Sigmoid colon (tissue), 7 donors: ENCODE results near the gene HIBADH. TPM values are rescaled to one million over a fixed set of nuclear protein-coding genes. Genes with fewer than 3 reads are reported as not detected.

ENCODE experiments used
- DNase-seq: peaks from one replicate; pipeline ENCODE4 v3.0.0-alpha.2; 2019
- H3K27ac ChIP-seq, 4 donors: fragments of 200-600 bp; sonication (generic); one replicate each; pipeline ENCODE4 v1.5.1; 2016 to 2019; ENCODE audit warnings: mild to moderate bottlenecking in 1 of 4
- H3K27me3 ChIP-seq, 3 donors: fragments of 200-600 bp; sonication (generic); one replicate each; pipeline ENCODE4 v1.5.1; 2019; ENCODE audit warnings: mild to moderate bottlenecking in 1 of 3
- H3K36me3 ChIP-seq, 4 donors: fragments of 200-600 bp; sonication (generic); one replicate each; pipeline ENCODE4 v1.5.1; 2016 to 2019
- H3K4me1 ChIP-seq, 4 donors: fragments of 200-600 bp; sonication (generic); one replicate each; pipeline ENCODE4 v1.5.1; 2017 to 2019
- H3K4me3 ChIP-seq, 4 donors: fragments of 200-600 bp; sonication (generic); one replicate each; pipeline ENCODE4 v1.5.1; 2017 to 2019; ENCODE audit warnings: mild to moderate bottlenecking in 2 of 4, moderate library complexity in 1 of 4
- H3K9me3 ChIP-seq, 4 donors: fragments of 200-600 bp in 3 of 4; sonication (generic) in 3 of 4; one replicate each; pipeline versions ENCODE4 v1.5.1 to v1.6.1; 2013 to 2019
- EP300 ChIP-seq, 4 donors: sonication (generic); formaldehyde crosslinking; IDR thresholded peaks; one replicate each; pipeline ENCODE4 v1.6.1; 2017; ENCODE audit warnings: antibody characterized with exemption in 4 of 4
- POLR2A ChIP-seq, 2 donors: fragments of 450-650 bp; IDR thresholded peaks; one replicate each; pipeline ENCODE4 v1.6.1; 2016; ENCODE audit warnings: antibody characterized with exemption in 2 of 2, mild to moderate bottlenecking in 2 of 2, moderate library complexity in 2 of 2
- POLR2AphosphoS5 ChIP-seq, 4 donors: sonication (generic); formaldehyde crosslinking; IDR thresholded peaks; one replicate each; pipeline ENCODE4 v1.6.1; 2017; ENCODE audit warnings: antibody characterized with exemption in 4 of 4
- WGBS, 2 donors: extraction: QIAGEN DNeasy Blood & Tissue Kit; methylation state at CpG; one replicate each; pipeline ENCODE4 v1.1.7; 2013; 5-methylcytosine and 5-hydroxymethylcytosine counted together
- intact Hi-C: fragments of 100-400 bp; cut with DNase I; formaldehyde crosslinking; loops from one replicate; pipeline ENCODE4 v1.15.1; 2023
- polyA plus RNA-seq, 3 donors: library from polyadenylated mRNA; stranded (reverse); fragments of 200-250 nt; gene quantifications; one replicate each; pipeline ENCODE4 v1.2.3, GENCODE V29; 2013
- total RNA-seq, 4 donors: library from RNA; depleted of rRNA; stranded (reverse); fragments of >200 nt; gene quantifications; one replicate each; pipeline ENCODE4 v1.1.0, GENCODE V29; 2016
- TF ChIP-seq, protein P1 (sequence below), 4 experiments: fragments of 450-650 bp in 3 of 4; fragments of 200-600 bp in 1 of 4; IDR thresholded peaks; one replicate each; pipeline ENCODE4 v1.5.1; 2016 to 2019; ENCODE audit warnings: antibody characterized with exemption in 4 of 4, mild to moderate bottlenecking in 3 of 4, moderate library complexity in 2 of 4
- donor health status: healthy with polysubstance abuse.
- donor health status: Bipolar disorder and iron deficiency.
- donor health status: healthy.

Gene HIBADH
- total and polyA plus RNA-seq, 7 donors: 23.4 to 89.5 (median 63.5) TPM

DNA sequence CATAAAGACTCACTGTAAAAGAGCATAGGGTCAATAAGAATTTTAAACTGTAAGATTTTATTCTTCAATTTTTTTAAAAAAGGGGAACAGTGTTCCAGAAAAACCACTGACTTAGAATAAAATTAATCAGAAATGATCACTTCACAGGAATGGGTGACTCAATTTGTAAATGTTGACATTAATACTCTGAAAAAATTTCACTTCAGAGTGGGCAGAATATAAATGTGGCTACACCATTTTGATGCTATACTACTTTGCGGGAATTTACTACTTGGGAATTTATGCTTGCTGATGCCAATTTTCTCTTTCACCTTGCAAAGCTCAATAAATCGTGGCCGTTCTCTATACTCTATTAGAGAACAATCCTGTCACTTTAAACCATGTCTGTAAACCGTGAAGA lies 126.9 kb downstream of the HIBADH start:
- no peaks in the 10 kb centered on the region for H3K9me3 ChIP-seq
- no peak overlapping the region for H3K27ac ChIP-seq
- H3K36me3 ChIP-seq: peaks cover 2 to 16% (median 4%) of the 10 kb centered on the region in 4 donors
- no peaks in the 10 kb centered on the region for H3K4me1 ChIP-seq
- TF ChIP-seq EP300 (IDR thresholded peaks at IDR 0.05) (no peak), POLR2A (IDR thresholded peaks at IDR 0.05) (no peak), POLR2AphosphoS5 (IDR thresholded peaks at IDR 0.05) (no peak)
- TF ChIP-seq, protein P1, sequence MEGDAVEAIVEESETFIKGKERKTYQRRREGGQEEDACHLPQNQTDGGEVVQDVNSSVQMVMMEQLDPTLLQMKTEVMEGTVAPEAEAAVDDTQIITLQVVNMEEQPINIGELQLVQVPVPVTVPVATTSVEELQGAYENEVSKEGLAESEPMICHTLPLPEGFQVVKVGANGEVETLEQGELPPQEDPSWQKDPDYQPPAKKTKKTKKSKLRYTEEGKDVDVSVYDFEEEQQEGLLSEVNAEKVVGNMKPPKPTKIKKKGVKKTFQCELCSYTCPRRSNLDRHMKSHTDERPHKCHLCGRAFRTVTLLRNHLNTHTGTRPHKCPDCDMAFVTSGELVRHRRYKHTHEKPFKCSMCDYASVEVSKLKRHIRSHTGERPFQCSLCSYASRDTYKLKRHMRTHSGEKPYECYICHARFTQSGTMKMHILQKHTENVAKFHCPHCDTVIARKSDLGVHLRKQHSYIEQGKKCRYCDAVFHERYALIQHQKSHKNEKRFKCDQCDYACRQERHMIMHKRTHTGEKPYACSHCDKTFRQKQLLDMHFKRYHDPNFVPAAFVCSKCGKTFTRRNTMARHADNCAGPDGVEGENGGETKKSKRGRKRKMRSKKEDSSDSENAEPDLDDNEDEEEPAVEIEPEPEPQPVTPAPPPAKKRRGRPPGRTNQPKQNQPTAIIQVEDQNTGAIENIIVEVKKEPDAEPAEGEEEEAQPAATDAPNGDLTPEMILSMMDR (IDR thresholded peaks at IDR 0.05): no peak
- WGBS, 2 donors: 93 to 96% methylated on average over 4 of the region's 4 CpGs
- no peaks in the 10 kb centered on the region for H3K27me3 ChIP-seq
- H3K4me3 ChIP-seq: no peak overlapping the region
- intact Hi-C loops: no loop called here
- DNase-seq: no peak

DNA sequence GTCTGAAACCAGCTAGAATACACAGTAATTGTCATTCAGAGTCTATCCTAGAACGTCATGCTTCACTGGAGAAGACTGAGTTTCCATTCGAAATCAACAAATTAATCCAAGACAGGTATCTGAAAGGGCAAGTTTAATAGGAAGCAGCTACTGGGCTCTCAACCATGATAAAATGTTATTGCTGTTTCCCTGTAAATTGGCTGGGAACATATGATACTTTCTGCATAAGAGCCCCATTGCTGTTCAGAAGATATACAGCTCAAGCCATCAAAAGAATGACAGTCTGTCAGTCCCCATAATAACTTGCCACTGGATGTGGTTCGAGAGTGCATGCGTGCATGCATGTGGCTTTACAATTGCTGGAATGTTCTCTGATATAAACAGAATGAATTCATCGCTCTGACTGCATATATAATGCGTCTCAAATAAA lies 129.0 kb downstream of the HIBADH start:
- Histone ChIP-seq H3K27ac (no peak overlapping the region), H3K4me1 (no peaks in the 10 kb centered on the region), H3K4me3 (no peak overlapping the region), H3K9me3 (no peaks in the 10 kb centered on the region), H3K36me3 (peaks cover 0 to 26% (median 2%) of the 10 kb centered on the region in 4 donors), H3K27me3 (no peaks in the 10 kb centered on the region)
- no peak for DNase-seq
- intact Hi-C loops: no loop called here
- whole genome bisulfite sequencing, 2 donors: 93% methylated on average over 6 of the region's 6 CpGs
- no peak for TF ChIP-seq POLR2A (IDR thresholded peaks at IDR 0.05)
- no peak for TF ChIP-seq POLR2AphosphoS5 (IDR thresholded peaks at IDR 0.05)
- TF ChIP-seq, protein P1 (IDR thresholded peaks at IDR 0.05): no peak
- TF ChIP-seq EP300 (IDR thresholded peaks at IDR 0.05): no peak

DNA sequence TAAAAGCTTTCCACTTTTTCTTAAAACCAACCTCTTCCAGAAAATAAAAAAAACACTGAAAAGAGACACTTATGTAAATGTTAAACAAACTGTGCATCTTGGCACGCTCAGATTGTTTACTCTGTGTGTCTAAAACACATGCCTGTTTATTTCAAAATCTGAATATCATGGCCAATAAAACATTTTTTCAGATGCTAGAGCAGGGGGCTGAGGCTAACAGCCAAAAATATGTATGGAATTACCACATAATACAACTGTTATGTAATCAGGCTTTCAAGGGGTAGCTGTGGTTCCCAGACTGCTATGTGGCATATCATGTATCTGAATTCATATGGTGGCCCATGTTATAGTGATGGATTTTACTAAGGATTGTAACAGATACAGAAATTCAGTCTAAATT lies 130.4 kb downstream of the HIBADH start:
- Histone ChIP-seq H3K4me3 (no peak overlapping the region), H3K36me3 (peaks cover 0 to 33% (median 2%) of the 10 kb centered on the region in 4 donors), H3K9me3 (no peaks in the 10 kb centered on the region), H3K27ac (no peak overlapping the region), H3K4me1 (no peaks in the 10 kb centered on the region), H3K27me3 (no peaks in the 10 kb centered on the region)
- 60 to 71% methylated on average over 1 of the region's 1 CpG for WGBS, 2 donors
- DNase-seq: no peak
- TF ChIP-seq, protein P1 (IDR thresholded peaks at IDR 0.05): no peak
- no peak for TF ChIP-seq POLR2A (IDR thresholded peaks at IDR 0.05)
- no peak for TF ChIP-seq EP300 (IDR thresholded peaks at IDR 0.05)
- TF ChIP-seq POLR2AphosphoS5 (IDR thresholded peaks at IDR 0.05): no peak
- intact Hi-C loops: no loop called here

DNA sequence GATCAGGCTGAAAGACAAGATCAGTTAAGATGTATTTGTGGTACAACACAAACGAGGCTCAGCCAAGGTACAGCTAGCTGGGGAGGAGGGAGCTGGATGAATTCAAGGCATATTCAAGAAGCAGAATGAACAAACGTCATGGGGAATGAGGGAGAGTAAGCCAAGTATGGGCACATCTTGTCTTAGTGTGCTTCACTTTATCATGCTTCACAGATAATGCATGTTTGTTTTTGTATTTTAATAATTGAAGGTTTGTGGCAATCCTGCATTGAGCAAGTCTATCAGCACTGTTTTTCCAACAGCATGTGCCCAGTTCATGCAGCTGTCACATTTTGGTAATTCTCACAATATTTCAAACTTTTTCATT lies 135.4 kb downstream of the HIBADH start:
- no peak for DNase-seq
- TF ChIP-seq, protein P1 (IDR thresholded peaks at IDR 0.05): no peak
- TF ChIP-seq POLR2AphosphoS5 (IDR thresholded peaks at IDR 0.05) (no peak), EP300 (IDR thresholded peaks at IDR 0.05) (no peak), POLR2A (IDR thresholded peaks at IDR 0.05) (no peak)
- Histone ChIP-seq H3K27ac (no peak overlapping the region), H3K4me3 (no peak overlapping the region), H3K36me3 (peaks cover 0 to 53% (median 8%) of the 10 kb centered on the region in 4 donors), H3K9me3 (no peaks in the 10 kb centered on the region), H3K27me3 (no peaks in the 10 kb centered on the region), H3K4me1 (no peaks in the 10 kb centered on the region)
- intact Hi-C loops: no loop called here
- 56 to 70% methylated on average over 2 of the region's 2 CpGs for WGBS, 2 donors
